Fibroblast of skin of right quadriceps (primary cell): Measurements from ENCODE around the gene FMR1NB.

Experiments
- DNase-seq: peaks from one replicate; pipeline ENCODE4 v3.0.0-alpha.2; 2013

Gene FMR1NB

DNA sequence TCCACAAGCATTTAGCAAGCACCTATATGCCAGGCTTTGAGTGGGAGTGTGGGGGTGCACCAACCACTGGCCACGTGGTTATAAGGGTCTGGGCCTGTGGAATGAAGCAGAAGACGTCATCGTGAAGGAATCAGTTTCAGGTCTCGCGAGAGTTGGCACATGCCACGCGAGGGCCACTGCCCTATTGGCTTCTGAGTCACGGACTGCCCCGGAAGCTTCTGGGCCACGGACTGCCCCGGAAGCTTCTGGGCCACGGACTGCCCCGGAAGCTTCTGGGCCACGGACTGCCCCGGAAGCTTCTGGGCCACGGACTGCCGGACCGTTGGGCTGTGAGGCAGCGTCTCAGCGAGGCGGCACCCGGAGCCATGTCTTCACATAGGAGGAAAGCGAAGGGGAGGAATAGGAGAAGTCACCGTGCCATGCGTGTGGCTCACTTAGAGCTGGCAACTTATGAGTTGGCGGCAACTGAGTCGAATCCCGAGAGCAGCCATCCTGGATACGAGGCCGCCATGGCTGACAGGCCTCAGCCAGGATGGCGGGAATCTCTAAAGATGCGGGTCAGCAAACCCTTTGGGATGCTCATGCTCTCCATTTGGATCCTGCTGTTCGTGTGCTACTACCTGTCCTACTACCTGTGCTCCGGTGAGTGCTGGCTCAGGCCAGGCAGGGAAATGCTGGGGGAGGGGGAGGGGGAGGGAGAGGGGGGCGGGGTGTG is at the start of gene FMR1NB:
FMR1NB (plus strand) TSS at position 300 of the 715 bp plus-strand sequence; CDS start at position 366, 66 bp downstream.
- DNase-seq, result no peak

GRCh38 chrX:147933815-147934214 is 47.3 kb upstream of the FMR1NB start:
- no peak for DNase-seq

DNA sequence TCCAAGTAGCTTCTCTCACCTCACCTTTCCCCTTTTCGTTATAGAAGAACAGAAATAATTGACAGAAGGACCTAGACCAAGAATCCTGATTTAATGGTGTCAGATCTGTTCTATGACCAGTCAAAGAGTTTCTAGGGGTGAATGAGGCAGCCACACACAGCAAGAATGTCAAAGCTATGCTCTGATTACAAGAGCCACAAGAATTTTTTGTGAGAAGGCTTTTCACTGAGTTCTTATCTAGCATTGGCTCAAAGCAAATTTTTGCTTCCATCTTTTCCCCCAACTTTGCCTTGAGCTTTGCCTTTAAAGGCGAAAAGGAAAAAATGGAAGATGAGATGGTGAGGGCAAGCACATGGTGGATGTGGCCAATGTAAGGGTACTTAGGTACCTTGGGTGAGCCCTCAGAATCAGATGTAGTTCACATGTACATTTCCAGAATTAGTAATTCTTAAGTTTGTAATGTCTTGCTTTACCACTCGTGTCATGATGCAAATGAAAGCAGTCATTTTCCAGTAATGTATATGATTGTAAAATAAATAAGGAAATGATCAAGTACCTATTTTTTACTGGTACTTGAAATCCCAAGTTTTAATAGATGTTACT is 45.9 kb upstream of the FMR1NB start:
- DNase-seq, result no peak

DNA sequence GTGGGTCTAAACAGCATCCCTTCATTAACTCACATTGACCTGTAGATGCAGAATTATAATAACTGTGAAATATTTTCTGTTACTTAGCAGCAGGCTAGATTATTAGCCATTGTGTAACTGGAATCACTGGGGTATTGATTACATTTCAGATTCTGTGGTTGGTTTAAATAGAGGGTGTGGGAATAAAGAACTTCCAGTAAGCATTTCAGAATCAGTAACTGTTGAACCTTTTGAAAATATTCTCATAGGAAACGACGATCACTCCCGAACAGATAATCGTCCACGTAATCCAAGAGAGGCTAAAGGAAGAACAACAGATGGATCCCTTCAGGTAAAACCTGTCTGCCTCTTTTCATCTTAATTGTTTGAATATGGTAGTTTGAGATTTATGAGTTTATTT is 35.9 kb upstream of the FMR1NB start:
- no peak for DNase-seq

GRCh38 chrX:147948531-147948930 is 32.6 kb upstream of the FMR1NB start:
- no peak for DNase-seq

- no peak for DNase-seq
Observed at GRCh38 chrX:147950352-147950751, 30.8 kb upstream of the FMR1NB start.

GRCh38 chrX:147953976-147954375 is 27.2 kb upstream of the FMR1NB start:
- DNase-seq, result no peak

DNA sequence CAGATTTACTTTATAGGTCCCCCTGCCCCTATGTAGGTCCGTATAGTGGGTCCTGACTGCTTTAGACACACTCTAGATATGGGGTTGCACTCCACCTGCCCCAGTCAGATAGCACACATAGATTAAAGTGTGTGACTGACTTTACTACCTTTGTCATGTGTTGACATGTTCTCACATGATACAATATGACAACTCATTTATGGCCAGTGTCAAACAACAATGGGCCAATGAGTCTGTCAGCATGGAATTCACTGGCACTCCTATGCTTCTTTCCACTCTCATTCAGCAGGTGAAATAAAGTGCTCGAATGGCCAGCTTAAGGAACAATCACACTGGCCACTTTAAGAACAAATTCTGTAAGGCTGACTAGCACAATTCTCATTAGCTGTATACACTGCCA is 23.8 kb upstream of the FMR1NB start:
- no peak for DNase-seq

- DNase-seq, result peak; percentile 82
Observed at GRCh38 chrX:147958291-147958690, 22.8 kb upstream of the FMR1NB start.

DNA sequence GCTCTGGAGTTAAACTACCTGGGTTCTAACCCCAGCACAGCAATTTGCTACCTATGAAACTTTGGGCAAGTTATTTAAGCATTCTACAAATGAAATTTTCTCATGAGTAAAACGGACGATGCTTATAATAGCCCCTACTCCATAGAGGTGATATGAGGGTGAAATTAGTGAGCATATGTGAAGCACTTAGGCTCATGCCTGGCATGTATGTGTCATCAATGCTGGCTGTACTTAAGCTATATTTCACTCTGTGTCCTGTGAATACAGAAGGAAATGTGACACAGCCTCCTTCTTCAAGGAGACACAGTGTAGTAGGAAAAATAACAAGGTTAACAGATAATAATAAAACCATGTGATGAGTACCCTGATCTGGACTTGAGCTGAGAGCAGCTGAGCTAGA is 20.4 kb upstream of the FMR1NB start:
- no peak for DNase-seq

- DNase-seq, result peak; percentile 11
Observed at GRCh38 chrX:147962476-147962875, 18.7 kb upstream of the FMR1NB start.

GRCh38 chrX:147978931-147979330 is 2.2 kb upstream of the FMR1NB start:
- DNase-seq, result no peak

DNA sequence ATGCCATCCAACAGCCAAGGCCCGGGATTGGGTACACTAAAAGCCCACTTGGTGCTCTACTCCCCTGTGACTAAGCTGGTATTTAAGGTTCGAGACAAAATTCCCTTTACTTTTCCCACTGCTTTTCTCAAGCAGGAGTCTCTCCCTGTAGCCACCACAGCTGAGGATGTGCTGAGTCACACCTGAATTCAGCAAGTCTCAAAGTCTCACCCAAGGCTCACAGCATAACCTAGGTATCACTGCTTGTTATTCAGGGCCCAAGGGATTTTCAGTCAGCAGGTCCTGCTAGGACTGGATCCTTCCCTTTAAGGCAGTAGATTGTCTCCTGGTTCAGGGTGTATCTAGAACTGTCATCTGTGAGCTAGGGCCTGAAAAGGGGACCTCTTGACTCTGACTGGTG is 39.2 kb downstream of the FMR1NB start:
- no peak for DNase-seq

DNA sequence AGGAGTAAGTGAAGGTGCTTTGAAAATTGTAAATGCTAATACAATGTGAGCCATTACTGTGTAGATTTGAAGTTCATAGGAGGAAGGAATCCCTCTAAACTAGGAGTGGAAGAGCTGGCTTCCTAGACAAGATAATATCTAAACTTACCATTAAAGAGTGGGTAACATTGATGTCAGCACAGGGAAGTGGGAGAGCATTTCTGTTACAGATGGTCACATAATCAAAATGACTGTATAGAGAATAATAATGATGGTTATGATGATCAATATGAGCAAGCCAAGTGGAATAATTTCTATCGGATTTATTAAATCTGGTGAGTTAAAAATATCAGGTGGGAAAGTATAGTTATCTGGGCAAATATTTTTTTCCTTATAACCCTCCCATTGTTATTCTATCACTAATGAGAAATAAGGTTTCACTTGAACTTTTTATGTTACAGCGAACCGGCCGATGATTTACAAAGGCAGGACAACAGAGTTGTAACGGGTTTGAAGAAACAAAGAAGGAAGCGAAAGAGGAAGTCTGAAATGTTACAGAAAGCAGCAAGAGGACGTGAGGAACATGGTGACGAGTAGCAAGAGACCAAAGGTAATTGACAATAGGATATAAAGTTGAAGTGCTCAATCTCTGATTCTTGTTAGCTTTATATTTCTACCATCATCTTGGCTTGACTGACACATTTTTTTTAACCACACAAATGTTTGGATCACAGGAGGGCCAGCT is 43.5 kb downstream of the FMR1NB start:
- DNase-seq, result no peak

GRCh38 chrX:148035380-148035779 is 54.2 kb downstream of the FMR1NB start:
- no peak for DNase-seq

- no peak for DNase-seq
Observed at GRCh38 chrX:148037020-148037419, 55.9 kb downstream of the FMR1NB start.

DNA sequence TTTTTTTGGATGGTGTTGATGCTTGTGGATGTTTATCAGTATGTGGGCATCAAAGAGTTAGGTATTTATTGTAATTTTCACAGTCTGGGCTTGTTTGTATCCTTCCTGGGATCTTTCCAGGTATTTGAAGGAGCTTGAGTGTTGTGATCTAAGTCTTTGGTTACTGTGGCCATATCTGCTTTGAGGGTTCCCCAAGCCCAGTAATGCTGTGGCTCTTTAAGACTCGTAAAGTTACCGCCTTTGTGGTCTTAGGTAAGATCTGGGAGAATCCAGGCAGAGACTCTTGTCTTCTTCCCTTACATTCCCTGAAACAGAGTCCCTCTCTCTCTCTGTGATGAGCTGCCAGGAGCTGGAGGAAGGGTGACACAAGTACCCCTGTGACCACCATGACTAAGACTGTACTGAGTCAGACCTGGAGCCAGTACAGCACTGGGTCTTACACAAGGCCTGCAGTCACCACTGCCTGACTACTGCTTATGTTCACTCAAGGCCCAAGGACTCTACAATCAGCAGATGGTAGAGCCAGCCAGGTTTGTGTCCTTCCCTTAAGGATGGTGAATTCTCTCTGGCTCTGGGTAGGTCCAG is 62.2 kb downstream of the FMR1NB start:
- DNase-seq, result peak; percentile 59

DNA sequence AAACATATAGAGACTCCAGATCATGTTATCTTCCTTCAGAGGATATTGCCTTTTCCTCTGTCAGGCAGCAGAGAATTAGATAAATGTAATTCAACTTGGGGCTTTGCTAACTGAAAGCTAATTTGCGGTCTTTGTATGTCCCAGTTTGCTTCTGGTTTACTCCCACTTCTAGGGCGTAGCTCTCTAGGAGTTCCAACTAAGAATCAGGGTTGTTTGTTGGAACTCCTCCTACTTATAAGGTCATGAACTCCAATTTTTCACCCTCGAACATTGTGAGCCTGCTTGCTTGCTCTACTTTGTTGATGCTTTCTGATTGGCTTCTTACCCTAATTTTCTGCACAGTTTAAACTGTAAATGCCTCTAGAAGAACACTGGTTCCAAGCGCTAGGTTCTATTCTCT is 66.1 kb downstream of the FMR1NB start:
- DNase-seq, result no peak

DNA sequence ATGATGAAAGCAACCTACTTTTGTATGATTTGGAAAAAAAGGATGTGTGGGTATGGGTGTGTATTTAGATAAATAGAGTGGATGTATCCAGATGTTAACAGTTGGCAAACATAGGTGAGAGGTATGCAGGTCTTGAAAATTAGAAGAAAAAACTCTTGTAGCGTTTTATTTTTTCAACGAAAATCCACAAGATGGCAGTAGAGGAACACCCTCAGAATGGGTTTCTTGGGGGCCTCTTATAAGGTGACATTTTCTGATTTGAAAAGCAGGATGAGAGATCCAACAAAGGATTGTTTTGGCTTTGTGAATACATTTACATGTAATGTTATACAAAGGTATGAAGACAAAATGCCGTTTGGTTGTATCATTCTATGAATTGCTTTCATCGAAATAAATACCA is 68.3 kb downstream of the FMR1NB start:
- peak; percentile 26 for DNase-seq

- DNase-seq, result no peak
Observed at GRCh38 chrX:148051973-148052372, 70.8 kb downstream of the FMR1NB start.

DNA sequence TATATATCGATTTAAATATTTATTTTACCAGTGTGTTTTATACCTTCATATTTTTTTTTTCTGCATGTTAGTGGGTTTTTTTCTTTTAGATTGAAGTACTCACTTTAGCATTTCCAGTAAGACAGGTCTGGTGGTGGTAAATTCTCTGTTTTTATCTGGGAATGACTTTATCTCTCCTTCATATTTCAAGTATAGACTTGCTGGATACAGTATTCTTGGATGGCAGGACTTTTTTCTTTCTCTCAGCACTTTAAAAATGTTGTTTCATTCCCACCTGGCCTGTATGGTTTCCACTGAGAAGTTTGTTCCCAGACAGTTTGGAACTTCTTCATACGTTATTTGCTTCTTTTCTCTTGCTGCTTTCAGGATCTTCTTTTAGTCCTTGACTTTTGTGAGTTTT is 86.1 kb downstream of the FMR1NB start:
- no peak for DNase-seq

DNA sequence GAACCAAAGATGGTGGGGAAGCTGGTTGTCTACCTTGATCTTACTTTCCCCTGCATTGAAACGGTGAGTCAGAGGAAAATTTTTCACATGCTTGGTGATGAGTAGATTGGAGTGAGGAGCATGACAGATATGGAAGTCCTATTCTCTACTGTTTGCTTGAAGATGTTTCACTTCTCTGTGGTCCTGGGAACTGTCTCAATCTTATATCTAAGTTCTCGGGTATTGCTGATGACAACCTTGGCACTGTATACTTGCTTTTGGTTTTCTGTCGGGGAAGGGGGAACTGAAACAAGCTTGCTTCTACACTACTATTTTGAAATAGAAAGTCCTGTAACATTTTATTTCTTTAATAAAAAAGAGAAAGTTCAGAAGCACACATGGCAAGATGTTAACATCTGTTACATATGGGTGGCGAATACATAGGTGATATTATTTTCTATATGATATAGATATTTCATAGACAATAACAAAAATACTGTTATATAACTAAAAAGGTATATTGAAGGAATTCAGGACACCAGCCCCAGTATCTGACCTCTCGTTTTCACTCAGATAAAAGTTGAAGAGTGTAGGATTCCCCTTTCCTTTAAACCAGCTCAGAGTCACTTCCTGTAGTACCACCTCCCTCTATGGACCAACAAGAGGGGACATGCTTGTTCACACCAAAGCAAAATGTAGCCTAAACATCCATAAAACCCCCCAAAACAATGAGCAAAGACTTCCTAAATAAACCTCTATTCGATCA is 88.8 kb downstream of the FMR1NB start:
- DNase-seq, result no peak

DNA sequence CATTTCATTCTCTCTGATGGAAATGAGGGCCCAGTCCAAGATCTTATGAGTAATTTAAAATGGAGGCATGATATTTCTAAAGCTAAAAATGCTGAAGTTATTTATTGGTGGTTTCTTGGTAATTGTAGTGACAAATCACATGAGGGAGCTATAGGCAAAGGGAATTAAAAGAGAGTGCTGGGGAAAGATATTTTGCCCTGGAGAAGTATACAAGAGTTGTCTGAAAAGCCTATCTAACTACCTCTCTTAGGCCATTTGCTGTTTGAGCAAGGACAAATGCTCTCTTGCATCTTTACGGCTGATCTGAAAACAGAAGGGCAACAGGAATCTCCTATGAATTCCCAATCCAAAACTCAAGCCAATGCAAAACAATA is 89.4 kb downstream of the FMR1NB start:
- DNase-seq, result no peak
